HG02981 (cell line): ENCODE results near the gene IFNL4.
"Not testable (repeated sequence)": the region's sequence is repeated elsewhere in the genome, so short reads cannot be mapped to it uniquely, and the experiment has no call there.

Experiments used
- ATAC-seq: cut with Tn5 transposase; IDR thresholded peaks from one replicate; pipeline ENCODE4 v1.9.1; 2021; ENCODE audit warnings: mild to moderate bottlenecking, moderate library complexity; ENCODE audit not compliant: unreplicated experiment

Gene IFNL4

GRCh38 chr19:39248806-39249205 lies at the start of gene IFNL4:
Gene IFNL4 (minus strand): TSS chr19:39248856.
- ATAC-seq: no peak

GRCh38 chr19:39297931-39298634 lies 49.4 kb upstream of the IFNL4 start:
- no peak for ATAC-seq

GRCh38 chr19:39296906-39297305 lies 48.2 kb upstream of the IFNL4 start:
- ATAC-seq: no peak

- ATAC-seq: no peak
Observed at GRCh38 chr19:39296055-39296645, 47.5 kb upstream of the IFNL4 start, which contains the start of gene IFNL1. Gene IFNL1 (plus strand): TSS chr19:39296407. CDS start chr19:39296422, 15 bp downstream.

GRCh38 chr19:39293394-39293793 lies 44.7 kb upstream of the IFNL4 start:
- ATAC-seq: no peak

GRCh38 chr19:39284032-39284431 lies 35.4 kb upstream of the IFNL4 start:
- no peak for ATAC-seq

GRCh38 chr19:39282021-39282420 lies 33.4 kb upstream of the IFNL4 start:
- no peak for ATAC-seq

- ATAC-seq: no peak
Observed at GRCh38 chr19:39277598-39277997, 28.9 kb upstream of the IFNL4 start.

- ATAC-seq: no peak
Observed at GRCh38 chr19:39276740-39277139, 28.1 kb upstream of the IFNL4 start.

- ATAC-seq: no peak
Observed at GRCh38 chr19:39275578-39275977, 26.9 kb upstream of the IFNL4 start.

- ATAC-seq: not testable (repeated sequence)
Observed at GRCh38 chr19:39273859-39274258, 25.2 kb upstream of the IFNL4 start.

GRCh38 chr19:39270036-39270871 lies 21.6 kb upstream of the IFNL4 start:
- ATAC-seq: no peak

GRCh38 chr19:39269369-39269768 lies 20.7 kb upstream of the IFNL4 start:
- ATAC-seq: not testable (repeated sequence)

- not testable (repeated sequence) for ATAC-seq
Observed at GRCh38 chr19:39268531-39269223, 20.0 kb upstream of the IFNL4 start.

- not testable (repeated sequence) for ATAC-seq
Observed at GRCh38 chr19:39268085-39268484, 19.4 kb upstream of the IFNL4 start, which contains the start of gene IFNL2. Gene IFNL2 (plus strand): TSS chr19:39268396. CDS start chr19:39268569, 173 bp downstream.

GRCh38 chr19:39265321-39265916 lies 16.8 kb upstream of the IFNL4 start:
- ATAC-seq: no peak

- no peak for ATAC-seq
Observed at GRCh38 chr19:39264306-39265290, 15.9 kb upstream of the IFNL4 start.

GRCh38 chr19:39263912-39264305 lies 15.3 kb upstream of the IFNL4 start:
- ATAC-seq: no peak

- ATAC-seq: no peak
Observed at GRCh38 chr19:39262496-39262895, 13.8 kb upstream of the IFNL4 start.
